Measurements from ENCODE around the gene AVL9. TPM values are rescaled to one million over a fixed set of nuclear protein-coding genes. Genes with fewer than 3 reads are reported as not detected.

The AVL9 gene
- total and polyA plus RNA-seq, 2 donors (not counting 1 experiment from before 2014, with no cell fraction given), result 15.4 to 48.0 TPM

DNA sequence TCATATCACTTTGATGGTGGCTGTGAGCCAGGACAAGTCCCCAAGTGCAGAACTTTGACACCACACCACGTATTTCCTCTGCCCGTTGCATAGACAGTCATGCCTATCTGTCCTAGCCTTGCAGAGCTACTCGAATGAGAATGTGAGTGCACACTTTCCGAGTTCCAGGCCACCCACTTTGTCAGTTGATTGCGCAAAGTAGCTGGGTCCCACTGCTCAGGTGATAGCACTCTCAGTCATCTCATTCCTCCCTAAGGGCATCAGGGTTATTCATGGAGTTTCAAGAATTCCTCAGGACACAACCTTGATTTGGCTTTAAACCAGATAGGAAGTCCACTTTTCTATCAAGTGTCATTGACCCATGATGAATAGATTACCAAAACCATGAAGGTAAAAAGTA, 24.4 kb upstream of the AVL9 start:
- intact Hi-C loops (cut with micrococcal nuclease), result no loop called here
- Histone ChIP-seq H3K9ac (ENCODE audit: low read length) (no peak overlapping the region), H2AFZ (ENCODE audit: insufficient read depth, low read depth, low read length, poor library complexity, severe bottlenecking) (no peak overlapping the region), H3K27ac (ENCODE audit: low read length in 2 of 2) (no peak overlapping the region), H3K4me3 (ENCODE audit: control extremely low read depth in 1 of 5, extremely low read depth in 1 of 5, insufficient read depth in 1 of 5, low read depth in 2 of 5, low read length in 4 of 5) (no peak overlapping the region), H4K20me1 (ENCODE audit: control insufficient read depth, insufficient read depth, low read length, poor library complexity, severe bottlenecking) (no peaks in the 10 kb centered on the region), H3K9me3 (ENCODE audit: control extremely low read depth in 1 of 3, control insufficient read depth in 2 of 3, insufficient read depth in 1 of 3, low read length in 2 of 3) (no peaks in the 10 kb centered on the region), H3K4me1 (ENCODE audit: control insufficient read depth in 2 of 2, insufficient read depth in 2 of 2, low read length in 2 of 2) (no peaks in the 10 kb centered on the region), H3K4me2 (replicated peaks; ENCODE audit: low read depth, low read length, poor library complexity, severe bottlenecking) (no peak overlapping the region), H3K79me2 (ENCODE audit: control insufficient read depth, insufficient read depth, low read length) (no peaks in the 10 kb centered on the region), H3K36me3 (replicated peaks in 1 of 2; ENCODE audit: control extremely low read depth in 1 of 2, control insufficient read depth in 1 of 2, extremely low read depth in 1 of 2, insufficient read depth in 2 of 2, low read length in 1 of 2) (no peaks in the 10 kb centered on the region), H3K27me3 (replicated peaks in 1 of 4; ENCODE audit: control extremely low read depth in 1 of 4, control insufficient read depth in 3 of 4, insufficient read depth in 4 of 4, low read length in 3 of 4) (peaks cover 0 to 3% (median 0%) of the 10 kb centered on the region in 4 experiments)
- H3K4me3 Mint-ChIP-seq, result no peak overlapping the region
- H3K27ac Mint-ChIP-seq, result no peak overlapping the region
- CTCF ChIA-PET, result interaction anchor here (0.7 kb wide), 1 partner anchor 22 kb away, joined by 3 read pairs; no protein-coding TSS in a partner anchor
- DNase-seq (no peak), ATAC-seq (ENCODE audit: low read depth) (no peak)
- POLR2A ChIA-PET, result no interaction called here
- peaks cover 7% of the 10 kb centered on the region for H3K27me3 Mint-ChIP-seq
- 91% methylated on average over 5 of the region's 5 CpGs for WGBS (ENCODE audit: insufficient coverage)
- TF ChIP-seq, protein P1, sequence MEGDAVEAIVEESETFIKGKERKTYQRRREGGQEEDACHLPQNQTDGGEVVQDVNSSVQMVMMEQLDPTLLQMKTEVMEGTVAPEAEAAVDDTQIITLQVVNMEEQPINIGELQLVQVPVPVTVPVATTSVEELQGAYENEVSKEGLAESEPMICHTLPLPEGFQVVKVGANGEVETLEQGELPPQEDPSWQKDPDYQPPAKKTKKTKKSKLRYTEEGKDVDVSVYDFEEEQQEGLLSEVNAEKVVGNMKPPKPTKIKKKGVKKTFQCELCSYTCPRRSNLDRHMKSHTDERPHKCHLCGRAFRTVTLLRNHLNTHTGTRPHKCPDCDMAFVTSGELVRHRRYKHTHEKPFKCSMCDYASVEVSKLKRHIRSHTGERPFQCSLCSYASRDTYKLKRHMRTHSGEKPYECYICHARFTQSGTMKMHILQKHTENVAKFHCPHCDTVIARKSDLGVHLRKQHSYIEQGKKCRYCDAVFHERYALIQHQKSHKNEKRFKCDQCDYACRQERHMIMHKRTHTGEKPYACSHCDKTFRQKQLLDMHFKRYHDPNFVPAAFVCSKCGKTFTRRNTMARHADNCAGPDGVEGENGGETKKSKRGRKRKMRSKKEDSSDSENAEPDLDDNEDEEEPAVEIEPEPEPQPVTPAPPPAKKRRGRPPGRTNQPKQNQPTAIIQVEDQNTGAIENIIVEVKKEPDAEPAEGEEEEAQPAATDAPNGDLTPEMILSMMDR (IDR thresholded peaks at IDR 0.05), result no peak
- TF ChIP-seq EZH2 (IDR thresholded peaks at IDR 0.05; ENCODE audit: borderline replicate concordance, insufficient read depth, low read depth, low read length, poor library complexity, severe bottlenecking), result no peak
- H3K4me1 Mint-ChIP-seq, result peaks cover 4% of the 10 kb centered on the region
- H3K9me3 Mint-ChIP-seq (ENCODE audit: insufficient read depth), result no peaks in the 10 kb centered on the region

GRCh38 chr7:32472015-32472414, 23.3 kb upstream of the AVL9 start:
- H3K27ac Mint-ChIP-seq, result no peak overlapping the region
- H3K27me3 Mint-ChIP-seq, result peaks cover 7% of the 10 kb centered on the region
- Histone ChIP-seq H4K20me1 (ENCODE audit: control insufficient read depth, insufficient read depth, low read length, poor library complexity, severe bottlenecking) (no peaks in the 10 kb centered on the region), H3K4me3 (ENCODE audit: control extremely low read depth in 1 of 5, extremely low read depth in 1 of 5, insufficient read depth in 1 of 5, low read depth in 2 of 5, low read length in 4 of 5) (no peak overlapping the region), H3K79me2 (ENCODE audit: control insufficient read depth, insufficient read depth, low read length) (no peaks in the 10 kb centered on the region), H3K36me3 (replicated peaks in 1 of 2; ENCODE audit: control extremely low read depth in 1 of 2, control insufficient read depth in 1 of 2, extremely low read depth in 1 of 2, insufficient read depth in 2 of 2, low read length in 1 of 2) (no peaks in the 10 kb centered on the region), H2AFZ (ENCODE audit: insufficient read depth, low read depth, low read length, poor library complexity, severe bottlenecking) (no peak overlapping the region), H3K27me3 (replicated peaks in 1 of 4; ENCODE audit: control extremely low read depth in 1 of 4, control insufficient read depth in 3 of 4, insufficient read depth in 4 of 4, low read length in 3 of 4) (peaks cover 0 to 4% (median 0%) of the 10 kb centered on the region in 4 experiments), H3K4me1 (ENCODE audit: control insufficient read depth in 2 of 2, insufficient read depth in 2 of 2, low read length in 2 of 2) (no peaks in the 10 kb centered on the region), H3K9me3 (ENCODE audit: control extremely low read depth in 1 of 3, control insufficient read depth in 2 of 3, insufficient read depth in 1 of 3, low read length in 2 of 3) (no peaks in the 10 kb centered on the region), H3K27ac (ENCODE audit: low read length in 2 of 2) (no peak overlapping the region), H3K9ac (ENCODE audit: low read length) (no peak overlapping the region), H3K4me2 (replicated peaks; ENCODE audit: low read depth, low read length, poor library complexity, severe bottlenecking) (no peak overlapping the region)
- H3K9me3 Mint-ChIP-seq (ENCODE audit: insufficient read depth), result no peaks in the 10 kb centered on the region
- 92% methylated on average over 9 of the region's 9 CpGs for WGBS (ENCODE audit: insufficient coverage)
- intact Hi-C loops (cut with micrococcal nuclease), result no loop called here
- ATAC-seq (ENCODE audit: low read depth), result no peak
- DNase-seq, result no peak
- no peak overlapping the region for H3K4me3 Mint-ChIP-seq
- peaks cover 4% of the 10 kb centered on the region for H3K4me1 Mint-ChIP-seq
- ChIA-PET CTCF (no interaction called here), POLR2A (no interaction called here)
- TF ChIP-seq, protein P1 (IDR thresholded peaks at IDR 0.05), result no peak
- no peak for TF ChIP-seq EZH2 (IDR thresholded peaks at IDR 0.05; ENCODE audit: borderline replicate concordance, insufficient read depth, low read depth, low read length, poor library complexity, severe bottlenecking)
